D721Med (cell line): ENCODE results near the gene EPB41L4A.
A peak's percentile ranks its signal among the peaks of the same experiment; 100 is the strongest.

ENCODE experiments used
- DNase-seq: peaks from one replicate; pipeline ENCODE4 v3.0.0; 2011; ENCODE audit warnings: low spot score; ENCODE audit not compliant: insufficient read length
- FAIRE-seq: peaks from 2 replicates; lab custom pipeline; 2011; peaks lifted over from hg19 to GRCh38; lab: Jason Lieb, UNC
- TF ChIP-seq, protein P1 (sequence below): IDR thresholded peaks from 2 replicates; pipeline ENCODE4 v1.5.1; 2012; ENCODE audit warnings: mild to moderate bottlenecking, control low read depth; ENCODE audit not compliant: insufficient read depth; ENCODE audit errors: missing control alignments

The EPB41L4A gene

DNA sequence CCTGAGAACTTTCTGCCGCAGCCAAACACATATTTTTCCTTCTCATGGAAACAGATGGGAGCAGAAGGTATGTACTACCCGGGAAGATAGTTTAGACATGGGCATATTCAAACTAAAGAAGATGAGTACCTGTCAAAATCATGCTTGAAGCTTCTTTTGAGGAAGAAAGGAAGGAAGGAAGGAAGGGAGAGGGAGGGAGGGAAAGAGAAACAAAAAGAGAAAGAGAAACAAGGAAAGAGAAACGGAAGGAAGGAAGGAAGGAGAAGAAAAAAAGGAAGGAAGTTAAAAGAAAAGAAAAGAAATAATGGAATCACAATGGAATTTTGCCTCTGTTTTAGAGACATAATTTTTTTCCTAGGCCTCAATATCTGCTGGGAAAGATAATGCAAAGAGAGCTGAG is 34.6 kb downstream of the EPB41L4A start:
- DNase-seq (no peak), FAIRE-seq (no peak)
- TF ChIP-seq, protein P1, sequence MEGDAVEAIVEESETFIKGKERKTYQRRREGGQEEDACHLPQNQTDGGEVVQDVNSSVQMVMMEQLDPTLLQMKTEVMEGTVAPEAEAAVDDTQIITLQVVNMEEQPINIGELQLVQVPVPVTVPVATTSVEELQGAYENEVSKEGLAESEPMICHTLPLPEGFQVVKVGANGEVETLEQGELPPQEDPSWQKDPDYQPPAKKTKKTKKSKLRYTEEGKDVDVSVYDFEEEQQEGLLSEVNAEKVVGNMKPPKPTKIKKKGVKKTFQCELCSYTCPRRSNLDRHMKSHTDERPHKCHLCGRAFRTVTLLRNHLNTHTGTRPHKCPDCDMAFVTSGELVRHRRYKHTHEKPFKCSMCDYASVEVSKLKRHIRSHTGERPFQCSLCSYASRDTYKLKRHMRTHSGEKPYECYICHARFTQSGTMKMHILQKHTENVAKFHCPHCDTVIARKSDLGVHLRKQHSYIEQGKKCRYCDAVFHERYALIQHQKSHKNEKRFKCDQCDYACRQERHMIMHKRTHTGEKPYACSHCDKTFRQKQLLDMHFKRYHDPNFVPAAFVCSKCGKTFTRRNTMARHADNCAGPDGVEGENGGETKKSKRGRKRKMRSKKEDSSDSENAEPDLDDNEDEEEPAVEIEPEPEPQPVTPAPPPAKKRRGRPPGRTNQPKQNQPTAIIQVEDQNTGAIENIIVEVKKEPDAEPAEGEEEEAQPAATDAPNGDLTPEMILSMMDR = no peak

DNA sequence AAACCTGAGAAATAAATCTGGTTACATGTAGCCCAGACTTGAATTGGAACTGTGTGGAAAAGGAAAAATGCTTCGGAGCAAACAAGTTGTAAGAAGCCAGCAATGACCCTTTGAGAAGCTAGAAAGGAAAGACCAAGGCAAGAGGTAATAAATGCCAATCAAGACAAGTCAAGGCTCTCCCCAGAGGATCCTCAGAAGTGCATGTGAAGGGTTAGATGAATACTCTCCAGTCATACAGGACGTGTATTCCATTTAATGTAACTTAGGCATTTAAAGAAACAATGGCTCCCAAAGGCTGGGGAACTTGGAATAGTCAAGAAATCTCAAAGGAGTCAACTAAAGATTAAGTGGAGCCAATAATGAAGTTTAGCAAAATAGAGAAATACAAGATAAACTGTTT is 36.2 kb downstream of the EPB41L4A start:
- TF ChIP-seq, protein P1 = no peak
- FAIRE-seq = no peak
- DNase-seq = no peak

DNA sequence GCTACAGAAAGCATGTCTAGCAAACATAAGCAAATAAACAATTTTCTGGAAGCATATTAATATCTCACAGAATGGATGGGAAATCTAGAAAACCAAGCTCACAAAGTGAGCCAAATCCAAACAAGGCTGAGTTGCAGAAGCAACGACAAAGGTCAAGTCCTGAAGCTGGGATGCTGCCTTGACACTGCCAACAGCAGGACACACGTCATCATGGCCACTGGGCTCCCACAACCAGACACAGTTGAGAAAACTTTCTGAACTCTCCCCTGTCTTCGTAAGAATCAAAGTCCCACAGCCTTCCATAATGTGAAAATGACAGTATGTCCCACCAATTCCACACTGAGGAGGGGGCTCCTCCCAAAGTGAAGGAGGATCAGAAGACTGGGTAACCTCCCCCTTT is 37.6 kb downstream of the EPB41L4A start:
- no peak for DNase-seq
- TF ChIP-seq, protein P1 = no peak
- FAIRE-seq = no peak

DNA sequence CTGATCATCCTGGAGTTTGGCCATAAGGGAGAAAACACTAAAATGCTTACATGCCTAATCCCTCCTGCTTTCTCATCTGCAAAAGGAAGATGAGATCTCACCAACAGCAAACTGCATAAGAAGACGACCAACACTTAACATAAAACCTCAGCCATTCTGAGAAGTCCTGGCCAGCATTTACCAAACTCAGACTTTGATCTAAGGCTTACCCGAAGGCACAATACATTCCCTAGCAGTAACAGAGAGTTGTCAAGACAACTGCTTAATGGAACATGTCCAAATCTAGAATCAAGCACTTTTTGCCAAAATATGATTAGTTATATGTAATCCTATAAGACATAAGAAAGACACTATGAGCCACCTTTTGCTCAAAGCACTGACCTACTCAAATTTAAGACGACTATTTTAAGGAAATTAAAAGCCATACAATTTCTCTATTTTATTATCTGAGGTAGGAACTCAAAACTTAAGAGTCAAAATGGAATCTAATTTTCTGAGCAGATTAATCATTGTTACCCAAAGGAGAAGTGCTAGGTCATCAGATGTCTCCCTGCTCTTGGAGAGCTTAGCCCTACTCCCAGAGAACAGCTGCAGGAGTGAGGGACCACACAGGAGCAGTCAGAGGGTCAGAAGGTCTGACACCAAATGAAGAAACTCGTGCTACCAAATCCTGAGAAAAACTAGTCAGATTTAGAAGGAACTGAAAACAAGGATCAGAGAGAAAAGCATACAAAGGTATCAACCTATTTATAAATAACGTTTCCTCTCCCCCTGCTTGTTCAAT is 39.3 kb downstream of the EPB41L4A start:
- peak; percentile 16 for FAIRE-seq
- DNase-seq = no peak
- TF ChIP-seq, protein P1 = no peak

DNA sequence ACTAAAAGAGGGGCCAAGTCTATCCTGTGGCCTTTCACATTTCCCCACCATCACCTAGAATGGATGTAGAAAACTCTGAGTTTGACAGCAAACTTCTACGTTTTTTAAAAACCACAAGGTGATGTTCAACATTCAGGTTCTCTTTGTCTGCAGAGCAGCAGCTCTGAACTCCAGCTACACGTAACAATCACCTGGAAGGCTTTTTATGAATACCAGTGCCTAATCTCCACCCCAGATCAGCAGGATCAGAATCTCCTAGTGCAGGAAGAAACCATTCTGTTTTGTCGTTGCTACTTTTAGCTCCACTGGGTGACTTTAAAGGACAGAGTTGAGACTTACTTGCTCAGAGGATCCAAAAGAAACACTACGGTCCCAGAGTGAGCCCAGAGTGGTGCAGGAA is 44.3 kb downstream of the EPB41L4A start:
- TF ChIP-seq, protein P1 = no peak
- FAIRE-seq (no peak), DNase-seq (no peak)

DNA sequence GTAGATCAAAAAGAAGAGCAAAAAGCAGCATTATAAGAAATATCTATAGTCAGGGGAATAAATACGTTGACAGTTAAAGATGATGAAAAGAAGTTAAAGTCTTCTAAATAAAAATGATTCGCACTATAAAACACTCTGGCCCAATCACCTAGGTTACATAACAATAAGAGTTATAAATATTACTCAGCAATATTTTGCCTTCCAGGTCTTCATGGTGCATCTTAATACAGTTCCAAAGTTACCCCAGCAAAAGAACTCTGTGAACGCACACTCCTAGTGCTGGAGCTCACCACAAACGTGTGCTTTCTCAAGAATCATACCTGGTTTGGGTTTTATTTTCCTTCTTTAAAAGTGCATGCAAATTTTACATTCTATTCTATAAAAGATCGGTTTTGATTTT is 44.7 kb downstream of the EPB41L4A start:
- DNase-seq = no peak
- no peak for FAIRE-seq
- TF ChIP-seq, protein P1 = no peak

DNA sequence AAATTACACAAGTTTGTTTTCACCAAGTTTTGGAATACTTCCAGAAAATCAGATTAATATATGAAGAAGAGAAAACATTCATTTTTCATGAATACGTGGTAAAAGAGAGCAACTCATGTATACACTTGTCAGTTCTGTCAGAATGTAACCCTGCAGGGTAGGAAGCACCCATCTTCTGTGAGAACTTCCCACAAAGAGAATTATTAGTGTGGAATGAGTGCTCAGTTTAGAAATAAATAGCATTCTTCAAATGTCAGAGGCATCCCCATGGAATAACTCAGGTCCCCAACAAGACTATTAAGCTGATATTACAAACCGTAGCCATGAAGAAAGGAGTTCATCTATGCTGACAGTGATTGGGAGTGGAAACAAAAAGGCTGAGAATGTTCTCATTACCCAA is 45.2 kb downstream of the EPB41L4A start:
- FAIRE-seq = no peak
- no peak for DNase-seq
- TF ChIP-seq, protein P1 = no peak
